Inflammatory macrophage (primary cell): ENCODE data around the gene RFC2.

Source experiments
- DNase-seq, 2 donors: peaks; one replicate each; pipeline ENCODE4 v3.0.0-alpha.2; 2020 to 2022

The RFC2 gene

DNA sequence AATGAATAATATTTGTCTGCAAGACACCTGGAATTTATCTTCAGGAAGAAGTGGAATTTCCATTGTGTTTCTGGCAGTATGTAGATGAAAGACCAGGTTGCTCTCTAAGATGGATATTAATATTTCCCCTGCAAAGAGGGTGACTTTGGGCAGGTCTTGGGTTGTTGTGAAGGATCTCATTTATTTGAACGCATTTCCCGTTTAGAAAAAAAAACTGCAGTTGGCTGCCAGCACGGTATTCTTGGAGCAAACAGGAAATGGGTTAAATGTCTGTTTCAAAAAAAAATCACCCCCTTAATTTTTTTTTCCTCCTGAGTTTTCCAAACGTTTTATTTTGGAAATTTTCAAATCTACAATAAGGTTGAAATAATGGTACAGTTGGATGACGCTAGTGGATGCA, 68.6 kb downstream of the RFC2 start:
- DNase-seq: no peak

DNA sequence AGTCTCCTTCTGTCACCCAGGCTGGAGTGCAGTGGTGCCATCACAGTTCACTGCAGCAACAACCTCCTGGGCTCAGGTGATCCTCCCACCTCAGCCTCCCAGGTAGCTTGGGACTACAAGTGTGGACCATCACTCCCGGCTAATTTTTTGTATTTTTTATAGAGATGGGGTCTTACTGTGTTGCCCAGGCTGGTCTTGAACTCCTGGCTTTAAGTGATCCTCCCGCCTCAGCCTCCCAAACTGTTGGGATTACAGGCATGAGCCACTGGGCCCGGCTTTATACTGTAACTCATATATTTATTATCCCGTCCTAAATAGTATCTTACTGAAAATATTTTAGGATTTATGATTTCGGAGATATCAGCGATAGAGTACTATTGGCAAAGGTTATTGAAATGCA, 69.2 kb downstream of the RFC2 start:
- DNase-seq: no peak

DNA sequence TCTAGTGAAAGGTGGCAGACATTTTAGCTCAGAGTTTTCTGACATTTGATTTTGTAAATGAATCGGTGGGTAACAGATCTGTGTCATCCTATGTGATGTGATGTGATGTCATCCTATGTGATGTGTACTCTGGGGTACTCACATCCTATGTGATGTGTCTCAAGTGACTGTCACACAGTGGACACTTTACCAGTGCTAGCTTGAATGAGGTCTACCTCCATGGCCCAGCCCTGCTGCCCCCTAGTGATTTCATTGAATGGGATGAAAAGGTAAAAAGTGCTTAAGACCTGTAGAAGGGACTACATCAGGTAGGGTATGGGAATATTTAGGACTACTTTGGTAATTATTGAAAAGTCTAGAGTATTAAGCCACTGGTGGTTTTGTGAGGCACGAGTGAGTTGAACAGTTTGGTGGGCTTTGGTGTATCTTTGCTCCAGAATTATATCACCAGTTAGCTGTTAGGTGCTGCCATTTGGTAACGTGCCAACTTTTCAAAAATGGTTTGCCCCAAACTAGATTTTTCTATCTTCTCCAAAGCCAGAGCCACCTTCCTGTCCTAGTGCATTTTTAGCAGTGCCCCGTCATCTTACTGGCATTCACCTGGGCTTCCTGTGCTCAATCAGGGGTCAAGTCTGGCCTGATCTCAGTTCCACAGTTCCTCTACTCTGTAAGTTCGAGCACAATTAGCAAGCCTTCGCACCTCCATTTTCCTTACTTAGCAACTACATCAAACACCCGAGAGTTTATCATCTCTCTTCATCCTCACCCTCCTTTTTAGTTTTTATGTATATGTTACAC, 70.3 kb downstream of the RFC2 start:
- DNase-seq: no peak

DNA sequence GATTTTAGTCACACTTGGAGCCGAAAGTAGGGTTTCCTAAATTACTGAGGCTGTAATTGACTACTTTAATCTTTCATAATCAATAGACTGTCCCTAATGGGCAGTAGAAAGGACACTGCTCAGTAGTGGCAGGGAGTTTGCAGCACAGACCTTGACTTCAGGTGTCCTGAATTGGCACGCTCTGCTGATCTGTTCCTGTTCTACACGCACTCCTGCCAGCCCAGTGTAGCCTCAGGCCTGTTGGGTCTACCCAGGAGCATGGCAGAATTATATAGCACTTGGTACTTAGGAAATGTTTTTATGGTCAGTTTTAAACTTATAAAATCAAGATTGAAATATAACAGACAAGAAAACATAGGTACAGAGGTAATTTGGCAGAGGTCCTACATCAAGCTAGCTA, 71.1 kb downstream of the RFC2 start:
- DNase-seq: no peak

DNA sequence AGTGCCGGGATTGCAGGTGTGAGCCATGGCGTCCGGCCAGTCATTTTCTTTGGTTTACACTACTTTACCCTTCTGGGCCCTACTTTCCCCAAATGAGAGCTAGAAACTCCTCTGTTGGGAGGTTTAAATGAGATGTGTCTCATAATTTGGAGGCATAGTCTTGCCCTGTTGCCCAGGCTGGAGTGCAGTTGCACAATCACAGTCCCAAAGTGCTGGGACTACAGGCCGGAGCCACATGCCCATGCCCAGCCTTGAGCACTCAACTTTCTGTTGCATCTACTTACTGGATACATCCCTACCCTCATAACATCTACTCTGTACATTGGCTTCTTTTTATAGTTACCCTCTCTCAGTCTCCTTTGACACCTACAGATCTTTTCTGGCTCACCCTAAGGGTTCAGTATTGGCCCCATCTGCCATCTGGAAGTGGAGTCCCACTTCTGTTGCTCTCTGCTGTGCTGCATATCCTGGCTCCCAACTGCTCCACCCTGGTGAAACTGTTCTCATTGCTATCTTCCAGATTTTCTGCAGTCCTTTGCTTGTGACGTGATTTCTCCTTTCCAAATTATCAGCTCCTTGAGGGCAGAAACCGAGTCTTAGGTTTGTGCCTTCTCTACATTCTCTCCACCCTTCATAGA, 71.6 kb downstream of the RFC2 start:
- no peak for DNase-seq

DNA sequence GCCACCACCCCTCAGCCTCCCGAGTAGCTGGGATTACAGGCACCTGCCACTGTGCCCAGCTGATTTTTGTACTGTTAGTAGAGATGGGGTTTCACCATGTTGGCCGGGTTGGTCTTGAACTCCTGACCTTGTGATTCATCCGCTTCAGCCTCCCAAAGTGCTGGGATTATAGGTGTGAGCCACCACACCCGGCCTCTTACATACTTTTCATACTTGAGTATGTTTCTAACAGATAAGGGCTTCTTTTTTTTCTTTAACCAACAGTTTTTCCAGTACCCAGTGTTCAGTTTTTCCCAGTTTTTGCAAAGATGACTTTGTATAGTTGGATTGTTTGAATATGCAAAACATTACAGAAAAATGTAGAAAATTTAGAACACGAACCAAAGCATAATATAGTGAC, 72.4 kb downstream of the RFC2 start:
- DNase-seq: no peak
